ENCODE results near the gene DNAH14.

Gene DNAH14

DNA sequence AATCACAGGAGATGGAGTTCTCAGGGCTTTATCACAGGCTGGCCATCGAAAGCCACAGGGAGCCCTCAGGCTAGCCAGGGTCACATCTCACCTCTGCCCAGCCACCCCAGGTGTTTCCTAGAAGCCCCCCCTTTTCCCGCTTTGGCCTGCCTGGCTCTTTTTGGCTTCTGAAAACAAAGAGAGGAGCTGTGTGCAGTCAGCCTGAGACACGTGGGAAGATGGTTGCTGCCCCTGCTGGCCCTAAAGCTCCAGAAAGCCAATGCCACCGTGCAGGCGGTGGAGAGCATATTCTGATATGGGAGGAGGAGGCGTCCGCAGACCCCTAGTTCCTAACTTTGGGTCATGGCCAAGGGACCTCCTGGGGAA lies 517.1 kb downstream of the DNAH14 start:
- DNase-seq (ENCODE audit: low read depth in 2 of 3, low spot score in 2 of 3) = no peak

DNA sequence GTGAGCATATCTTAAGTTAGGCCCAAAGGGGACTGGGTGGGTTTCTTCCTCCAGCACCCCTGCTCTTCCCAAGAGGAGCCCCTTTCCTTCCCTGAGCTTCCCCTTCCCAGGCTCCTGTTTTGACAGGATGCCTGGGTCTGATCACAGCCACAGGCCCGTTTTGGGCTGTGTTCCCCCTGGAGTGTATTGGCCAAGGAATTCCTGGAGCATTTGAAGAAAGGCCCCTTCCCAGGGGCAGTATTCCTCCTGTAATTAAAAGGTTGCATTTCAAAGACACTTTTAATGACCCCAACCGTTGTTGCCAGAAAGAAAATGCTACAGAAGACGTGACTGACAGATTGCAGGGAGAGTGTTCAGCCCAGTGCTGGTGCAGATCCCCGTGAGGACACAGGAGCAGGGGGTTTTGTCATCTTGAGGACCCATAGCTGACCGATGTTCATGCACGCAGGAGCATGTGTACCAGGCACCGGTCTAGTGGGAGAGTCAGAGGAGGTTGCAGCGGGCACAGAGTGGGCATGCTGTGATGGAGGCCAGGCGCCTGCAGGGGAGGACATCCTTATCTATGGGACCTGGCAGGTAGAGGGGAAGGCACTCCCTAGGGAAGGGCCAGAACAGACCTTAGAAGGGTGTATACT lies 517.6 kb downstream of the DNAH14 start:
- DNase-seq (ENCODE audit: low read depth in 2 of 3, low spot score in 2 of 3) = no peak

GRCh38 chr1:225447650-225448089 lies 518.2 kb downstream of the DNAH14 start:
- no peak for DNase-seq (ENCODE audit: low read depth in 2 of 3, low spot score in 2 of 3)

- DNase-seq (ENCODE audit: low read depth in 2 of 3, low spot score in 2 of 3) = no peak
Measured at GRCh38 chr1:225448146-225448805, 518.8 kb downstream of the DNAH14 start.

Measured in activated CD8-positive, alpha-beta memory T cell treated with anti-CD3 and anti-CD28 coated beads for 48 hours (primary cell).